IMR-90 (cell line): ENCODE data around the gene FSTL5. TPM values are rescaled to one million over a fixed set of nuclear protein-coding genes. Genes with fewer than 3 reads are reported as not detected.

ENCODE experiments used
- ATAC-seq: fragments of 200-7000 bp; cut with Tn5 transposase; 2 replicates; pipeline ENCODE4 v1.9.1; 2020; ENCODE audit warnings: low read depth, mild to moderate bottlenecking, moderate library complexity
- BruUV-seq: library from RNA; stranded (reverse); fragments of 400-500 nt; replicated peaks from 2 replicates; lab custom pipeline; 2021; lab: Mats Ljungman, UMichigan
- CTCF ChIA-PET: fragments of 300-600 bp; formaldehyde crosslinking; extraction: SDS; loops from one replicate; lab custom pipeline; 2021; ENCODE audit warnings: antibody characterized with exemption; lab: Yijun Ruan, JAX
- POLR2A ChIA-PET: fragments of 300-600 bp; sonication (Branson Sonifier 250); formaldehyde crosslinking; loops from one replicate; lab custom pipeline; 2022; ENCODE audit warnings: antibody characterized with exemption; ENCODE audit not compliant: unreplicated experiment; lab: Charles Lee
- DNase-seq: peaks from one replicate; pipeline ENCODE4 v3.0.0; 2013
- H2AFZ ChIP-seq: replicated peaks from 2 replicates; pipeline ENCODE3; 2013; ENCODE audit warnings: low read length, mild to moderate bottlenecking; ENCODE audit not compliant: poor library complexity
- H2AK5ac ChIP-seq: 2 replicates; pipeline ENCODE4 v1.6.1; 2013; ENCODE audit warnings: low read depth, low read length, inconsistent platforms
- H2AK9ac ChIP-seq: replicated peaks from 2 replicates; pipeline ENCODE3; 2013; ENCODE audit warnings: mild to moderate bottlenecking, low read depth, low read length, moderate library complexity; ENCODE audit not compliant: poor library complexity
- H2BK120ac ChIP-seq: 2 replicates; pipeline ENCODE4 v1.6.1; 2013; ENCODE audit warnings: low read depth, low read length, inconsistent platforms
- H2BK15ac ChIP-seq: 3 replicates; pipeline ENCODE4 v1.6.1; 2013; ENCODE audit warnings: low read depth, low read length, inconsistent platforms
- H2BK20ac ChIP-seq: 2 replicates; pipeline ENCODE4 v1.6.1; 2013; ENCODE audit warnings: low read depth, mild to moderate bottlenecking, inconsistent platforms, low read length, moderate library complexity
- H2BK5ac ChIP-seq: 2 replicates; pipeline ENCODE4 v1.6.1; 2013; ENCODE audit warnings: mild to moderate bottlenecking, low read depth, low read length, inconsistent platforms; ENCODE audit not compliant: poor library complexity, severe bottlenecking
- H3K14ac ChIP-seq: replicated peaks from 2 replicates; pipeline ENCODE4 v1.6.1; 2013; ENCODE audit warnings: low read depth, low read length, inconsistent platforms
- H3K18ac ChIP-seq: 2 replicates; pipeline ENCODE4 v1.6.1; 2013; ENCODE audit warnings: low read depth, low read length, control low read depth
- H3K23ac ChIP-seq: 2 replicates; pipeline ENCODE4 v1.6.1; 2013; ENCODE audit warnings: low read depth, low read length, inconsistent platforms
- H3K27ac ChIP-seq: 2 replicates; pipeline ENCODE4 v1.5.1; 2013; ENCODE audit warnings: mild to moderate bottlenecking, control low read depth, low read length; ENCODE audit not compliant: insufficient read depth
- H3K27me3 ChIP-seq: 2 replicates; pipeline ENCODE4 v1.6.1; 2013; ENCODE audit warnings: low read length; ENCODE audit not compliant: control insufficient read depth, insufficient read depth
- H3K36me3 ChIP-seq: 2 replicates; pipeline ENCODE4 v1.6.1; 2013; ENCODE audit warnings: low read length, mixed read lengths; ENCODE audit not compliant: control insufficient read depth, insufficient read depth
- H3K4ac ChIP-seq: 2 replicates; pipeline ENCODE4 v1.6.1; 2013; ENCODE audit warnings: low read depth, low read length, inconsistent platforms
- H3K4me1 ChIP-seq: 2 replicates; pipeline ENCODE4 v1.6.1; 2013; ENCODE audit warnings: low read length, mixed read lengths; ENCODE audit not compliant: control insufficient read depth, insufficient read depth
- H3K4me2 ChIP-seq: 2 replicates; pipeline ENCODE4 v1.6.1; 2013; ENCODE audit warnings: low read depth, mild to moderate bottlenecking, control low read depth, low read length, moderate library complexity
- H3K4me3 ChIP-seq: 2 replicates; pipeline ENCODE4 v1.5.1; 2013; ENCODE audit warnings: low read depth, mild to moderate bottlenecking, control low read depth, low read length, moderate library complexity; ENCODE audit not compliant: insufficient read depth
- H3K56ac ChIP-seq: 2 replicates; pipeline ENCODE4 v1.6.1; 2013; ENCODE audit warnings: low read length, inconsistent platforms; ENCODE audit not compliant: insufficient read depth; ENCODE audit errors: extremely low read depth
- H3K79me1 ChIP-seq, 2 experiments: 2 replicates each; pipeline ENCODE4 v1.6.1; 2013; ENCODE audit warnings: low read length in 2 of 2, inconsistent platforms in 1 of 2, low read depth in 1 of 2
- H3K9ac ChIP-seq: 2 replicates; pipeline ENCODE4 v1.6.1; 2013; ENCODE audit warnings: low read depth, low read length, control low read depth
- H3K9me1 ChIP-seq: 2 replicates; pipeline ENCODE4 v1.6.1; 2013; ENCODE audit warnings: low read length, inconsistent platforms; ENCODE audit not compliant: insufficient read depth
- H3K9me3 ChIP-seq: 2 replicates; pipeline ENCODE4 v1.6.1; 2013; ENCODE audit warnings: low read length; ENCODE audit not compliant: control insufficient read depth, insufficient read depth
- H4K20me1 ChIP-seq: 2 replicates; pipeline ENCODE4 v1.6.1; 2013; ENCODE audit warnings: low read length, inconsistent platforms; ENCODE audit not compliant: insufficient read depth
- H4K5ac ChIP-seq: 2 replicates; pipeline ENCODE4 v1.6.1; 2013; ENCODE audit warnings: mild to moderate bottlenecking, low read depth, low read length, control low read depth
- H4K8ac ChIP-seq, 2 experiments: 2 replicates each; pipeline ENCODE4 v1.6.1; 2013; ENCODE audit warnings: low read depth in 2 of 2, low read length in 2 of 2, control low read depth in 1 of 2, inconsistent platforms in 1 of 2
- H4K91ac ChIP-seq: 2 replicates; pipeline ENCODE4 v1.6.1; 2013; ENCODE audit warnings: low read depth, low read length, inconsistent platforms; ENCODE audit not compliant: insufficient read depth
- CHD1 ChIP-seq: IDR thresholded peaks from 2 replicates; pipeline ENCODE4 v1.6.1; 2012; ENCODE audit warnings: low read depth, low read length, improper control_type of control experiment
- ELK1 ChIP-seq: fragments of 150-350 bp; IDR thresholded peaks from 2 replicates; pipeline ENCODE4 v1.6.1; 2016; ENCODE audit warnings: low read depth, mild to moderate bottlenecking, low read length, moderate library complexity, borderline replicate concordance
- MXI1 ChIP-seq: IDR thresholded peaks from 2 replicates; pipeline ENCODE4 v1.6.1; 2012; ENCODE audit warnings: low read depth, mild to moderate bottlenecking, low read length, moderate library complexity, borderline replicate concordance
- NFE2L2 ChIP-seq: fragments of 150-350 bp; IDR thresholded peaks from 2 replicates; pipeline ENCODE4 v1.6.1; 2016; ENCODE audit warnings: low read depth, mild to moderate bottlenecking, low read length
- POLR2A ChIP-seq: IDR thresholded peaks from 2 replicates; pipeline ENCODE4 v1.6.1; 2012; ENCODE audit warnings: mild to moderate bottlenecking, low read depth, low read length
- RAD21 ChIP-seq: IDR thresholded peaks from 2 replicates; pipeline ENCODE4 v1.6.1; 2012; ENCODE audit warnings: low read length, improper control_type of control experiment
- RCOR1 ChIP-seq: IDR thresholded peaks from 2 replicates; pipeline ENCODE4 v1.6.1; 2012; ENCODE audit warnings: mild to moderate bottlenecking, low read length, improper control_type of control experiment; ENCODE audit not compliant: insufficient replicate concordance
- USF2 ChIP-seq: fragments of 150-350 bp; IDR thresholded peaks from 2 replicates; pipeline ENCODE4 v1.6.1; 2017; ENCODE audit warnings: mild to moderate bottlenecking, antibody characterized with exemption, low read length, low read depth
- WGBS, 2 experiments: methylation state at CpG; one replicate each; pipeline versions ENCODE4 v1.1.5 to v1.1.7; 2013; ENCODE audit warnings: missing lambda C conversion rate in 2 of 2; ENCODE audit not compliant: insufficient read length in 1 of 2; ENCODE audit errors: extremely low coverage in 2 of 2; 5-methylcytosine and 5-hydroxymethylcytosine counted together
- dilution Hi-C: fragments of 300-500 bp; cut with HindIII; formaldehyde crosslinking; loops from one replicate; pipeline ENCODE4 v1.14.3; 2018; ENCODE audit warnings: low sequenced_read_pairs; ENCODE audit not compliant: unreplicated experiment
- in situ Hi-C: fragments of 300-500 bp; cut with MboI; formaldehyde crosslinking; loops from 3 replicates; pipeline ENCODE4 v1.14.3; 2019; ENCODE audit warnings: low sequenced_read_pairs, inconsistent platforms, mixed read lengths
- intact Hi-C: fragments of 100-400 bp; cut with micrococcal nuclease; formaldehyde crosslinking; loops from 2 replicates; pipeline ENCODE4 v1.10.0; 2022
- polyA plus RNA-seq, 3 experiments: library from polyadenylated mRNA; depleted of rRNA; stranded (reverse); fragments of >200 nt; gene quantifications; 2 replicates each; pipeline ENCODE4 v1.2.3, GENCODE V29; 2012; ENCODE audit warnings: low replicate concordance in 1 of 3
- total RNA-seq: library from RNA; depleted of rRNA; stranded (reverse); fragments of >200 nt; gene quantifications from 2 replicates; pipeline ENCODE4 v1.2.3, GENCODE V29; 2012

FSTL5 gene
- total and polyA plus RNA-seq, 2 of the 4 experiments (the other 2 are of a cell fraction) = under 0.01 TPM; not detected in 1

- no peak overlapping the region for H2AFZ ChIP-seq
- H4K91ac ChIP-seq = no peak overlapping the region
- H4K20me1 ChIP-seq = no peaks in the 10 kb centered on the region
- DNase-seq (no peak), ATAC-seq (no peak)
- H3K4ac ChIP-seq = no peak overlapping the region
- H2BK20ac ChIP-seq = no peak overlapping the region
- intact Hi-C loops = no loop called here
- H3K4me3 ChIP-seq = no peak overlapping the region
- dilution Hi-C loops = no loop called here
- H4K8ac ChIP-seq = no peak overlapping the region
- no peak overlapping the region for H3K23ac ChIP-seq
- no peak for TF ChIP-seq RCOR1
- TF ChIP-seq POLR2A = no peak
- TF ChIP-seq CHD1 = no peak
- TF ChIP-seq ELK1 = no peak
- no peak for TF ChIP-seq RAD21
- no peak for TF ChIP-seq NFE2L2
- TF ChIP-seq MXI1 = no peak
- TF ChIP-seq USF2 = no peak
- H3K14ac ChIP-seq = no peak overlapping the region
- no peak overlapping the region for H2BK5ac ChIP-seq
- no peak overlapping the region for H2AK9ac ChIP-seq
- no peak overlapping the region for H3K27ac ChIP-seq
- CTCF ChIA-PET = no interaction called here
- no peaks in the 10 kb centered on the region for H3K79me1 ChIP-seq
- H3K36me3 ChIP-seq = no peaks in the 10 kb centered on the region
- H2AK5ac ChIP-seq = no peak overlapping the region
- no peaks in the 10 kb centered on the region for H3K4me1 ChIP-seq
- no peak overlapping the region for H4K5ac ChIP-seq
- no CpG with 5 or more reads among the region's 3 CpGs for WGBS, 2 experiments
- POLR2A ChIA-PET = no interaction called here
- H3K18ac ChIP-seq = no peak overlapping the region
- no peak overlapping the region for H3K9ac ChIP-seq
- no peaks in the 10 kb centered on the region for H3K9me1 ChIP-seq
- in situ Hi-C loops = no loop called here
- H3K56ac ChIP-seq = no peak overlapping the region
- no TSS peak for BruUV-seq
- H3K9me3 ChIP-seq = no peaks in the 10 kb centered on the region
- no peak overlapping the region for H3K4me2 ChIP-seq
- no peak overlapping the region for H2BK15ac ChIP-seq
- H3K27me3 ChIP-seq = no peaks in the 10 kb centered on the region
- no peak overlapping the region for H2BK120ac ChIP-seq
Observed at GRCh38 chr4:161656594-161656993, 507.2 kb downstream of the FSTL5 start.
